Lung (tissue), 12 donors: ENCODE results near the gene NIN. TPM values are rescaled to one million over a fixed set of nuclear protein-coding genes. Genes with fewer than 3 reads are reported as not detected.

ENCODE experiments used
- ATAC-seq: fragments of 200-7000 bp; cut with Tn5 transposase; one replicate; pipeline ENCODE4 v1.9.1; 2020; ENCODE audit warnings: moderate number of reproducible peaks; ENCODE audit not compliant: insufficient read depth, low FRiP score
- DNase-seq, 3 donors: peaks; one replicate each; pipeline ENCODE4 v3.0.0-alpha.2; 2013 to 2017
- H3K27ac ChIP-seq, 2 donors: one replicate each; pipeline ENCODE4 v1.5.1; 2013; ENCODE audit warnings: mild to moderate bottlenecking in 2 of 2, moderate library complexity in 2 of 2, control low read depth in 1 of 2, inconsistent platforms in 1 of 2, low read depth in 1 of 2, low read length in 1 of 2
- H3K27me3 ChIP-seq, 3 donors: one replicate each; pipeline ENCODE4 v1.5.1; 2013; ENCODE audit warnings: low read length in 2 of 3; ENCODE audit not compliant: control insufficient read depth in 3 of 3, insufficient read depth in 3 of 3
- H3K36me3 ChIP-seq, 4 donors: one replicate each; pipeline ENCODE4 v1.5.1; 2013; ENCODE audit warnings: low read length in 4 of 4, mild to moderate bottlenecking in 1 of 4, moderate library complexity in 1 of 4; ENCODE audit not compliant: control insufficient read depth in 4 of 4, insufficient read depth in 4 of 4
- H3K4me1 ChIP-seq, 5 donors: one replicate each; pipeline ENCODE4 v1.5.1; 2013; ENCODE audit warnings: low read length in 5 of 5, mild to moderate bottlenecking in 2 of 5, moderate library complexity in 1 of 5; ENCODE audit not compliant: control insufficient read depth in 5 of 5, insufficient read depth in 5 of 5
- H3K4me3 ChIP-seq: one replicate; pipeline ENCODE4 v1.5.1; 2013; ENCODE audit warnings: mild to moderate bottlenecking, control low read depth, moderate library complexity
- H3K9ac ChIP-seq, 2 donors: one replicate each; pipeline ENCODE4 v1.5.1; 2013; ENCODE audit warnings: low read length in 2 of 2, control low read depth in 1 of 2; ENCODE audit not compliant: insufficient read depth in 1 of 2
- H3K9me3 ChIP-seq, 4 donors: one replicate each; pipeline ENCODE4 v1.5.1; 2013; ENCODE audit warnings: low read length in 3 of 4, mild to moderate bottlenecking in 1 of 4, moderate library complexity in 1 of 4; ENCODE audit not compliant: control insufficient read depth in 4 of 4, insufficient read depth in 3 of 4
- WGBS, 2 donors: extraction: QIAGEN DNeasy Blood & Tissue Kit; methylation state at CpG; one replicate each; pipeline ENCODE4 v1.1.7; 2013; 5-methylcytosine and 5-hydroxymethylcytosine counted together
- polyA plus RNA-seq, 2 donors: library from polyadenylated mRNA; stranded (reverse); fragments of 200-250 nt; gene quantifications; one replicate each; pipeline ENCODE4 v1.2.1, GENCODE V29; 2013
- total RNA-seq, 2 donors: library from RNA; depleted of rRNA in 1 of 2; stranded (reverse); fragments of >200 nt in 1 of 2; gene quantifications; one replicate each; pipeline ENCODE4 v1.2.1, GENCODE V29; 2014 to 2021
- TF ChIP-seq, protein P1 (sequence below): IDR thresholded peaks from 2 replicates; pipeline ENCODE4 v1.5.1; 2012; ENCODE audit warnings: mild to moderate bottlenecking; ENCODE audit errors: control extremely low read depth, extremely low read depth
- donor health status: control.
- donor health status: control.
- donor health status: Bipolar disorder and iron deficiency.
- donor health status: healthy.
- donor health status: DM: yes; HTN: yes; CAD: no.

Gene NIN
- total and polyA plus RNA-seq, 4 donors = 5.2 to 38.6 (median 24.2) TPM

GRCh38 chr14:50726372-50727107 is 104.4 kb downstream of the NIN start:
- no peak overlapping the region for H3K9ac ChIP-seq
- DNase-seq = peak in 1 of 3 donors; percentile 17
- WGBS, 2 donors = 84 to 91% methylated on average over 3 of the region's 3 CpGs
- ATAC-seq = no peak
- no peaks in the 10 kb centered on the region for H3K27me3 ChIP-seq
- H3K36me3 ChIP-seq = peaks cover 27 to 41% (median 32%) of the 10 kb centered on the region in 4 donors
- no peaks in the 10 kb centered on the region for H3K4me1 ChIP-seq
- no peak overlapping the region for H3K27ac ChIP-seq
- no peaks in the 10 kb centered on the region for H3K9me3 ChIP-seq
- no peak overlapping the region for H3K4me3 ChIP-seq
- TF ChIP-seq, protein P1, sequence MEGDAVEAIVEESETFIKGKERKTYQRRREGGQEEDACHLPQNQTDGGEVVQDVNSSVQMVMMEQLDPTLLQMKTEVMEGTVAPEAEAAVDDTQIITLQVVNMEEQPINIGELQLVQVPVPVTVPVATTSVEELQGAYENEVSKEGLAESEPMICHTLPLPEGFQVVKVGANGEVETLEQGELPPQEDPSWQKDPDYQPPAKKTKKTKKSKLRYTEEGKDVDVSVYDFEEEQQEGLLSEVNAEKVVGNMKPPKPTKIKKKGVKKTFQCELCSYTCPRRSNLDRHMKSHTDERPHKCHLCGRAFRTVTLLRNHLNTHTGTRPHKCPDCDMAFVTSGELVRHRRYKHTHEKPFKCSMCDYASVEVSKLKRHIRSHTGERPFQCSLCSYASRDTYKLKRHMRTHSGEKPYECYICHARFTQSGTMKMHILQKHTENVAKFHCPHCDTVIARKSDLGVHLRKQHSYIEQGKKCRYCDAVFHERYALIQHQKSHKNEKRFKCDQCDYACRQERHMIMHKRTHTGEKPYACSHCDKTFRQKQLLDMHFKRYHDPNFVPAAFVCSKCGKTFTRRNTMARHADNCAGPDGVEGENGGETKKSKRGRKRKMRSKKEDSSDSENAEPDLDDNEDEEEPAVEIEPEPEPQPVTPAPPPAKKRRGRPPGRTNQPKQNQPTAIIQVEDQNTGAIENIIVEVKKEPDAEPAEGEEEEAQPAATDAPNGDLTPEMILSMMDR = no peak

GRCh38 chr14:50725761-50726160 is 105.2 kb downstream of the NIN start:
- peaks cover 27 to 41% (median 33%) of the 10 kb centered on the region in 4 donors for H3K36me3 ChIP-seq
- no peak for ATAC-seq
- WGBS, 2 donors = 80 to 91% methylated on average over 5 of the region's 5 CpGs

DNA sequence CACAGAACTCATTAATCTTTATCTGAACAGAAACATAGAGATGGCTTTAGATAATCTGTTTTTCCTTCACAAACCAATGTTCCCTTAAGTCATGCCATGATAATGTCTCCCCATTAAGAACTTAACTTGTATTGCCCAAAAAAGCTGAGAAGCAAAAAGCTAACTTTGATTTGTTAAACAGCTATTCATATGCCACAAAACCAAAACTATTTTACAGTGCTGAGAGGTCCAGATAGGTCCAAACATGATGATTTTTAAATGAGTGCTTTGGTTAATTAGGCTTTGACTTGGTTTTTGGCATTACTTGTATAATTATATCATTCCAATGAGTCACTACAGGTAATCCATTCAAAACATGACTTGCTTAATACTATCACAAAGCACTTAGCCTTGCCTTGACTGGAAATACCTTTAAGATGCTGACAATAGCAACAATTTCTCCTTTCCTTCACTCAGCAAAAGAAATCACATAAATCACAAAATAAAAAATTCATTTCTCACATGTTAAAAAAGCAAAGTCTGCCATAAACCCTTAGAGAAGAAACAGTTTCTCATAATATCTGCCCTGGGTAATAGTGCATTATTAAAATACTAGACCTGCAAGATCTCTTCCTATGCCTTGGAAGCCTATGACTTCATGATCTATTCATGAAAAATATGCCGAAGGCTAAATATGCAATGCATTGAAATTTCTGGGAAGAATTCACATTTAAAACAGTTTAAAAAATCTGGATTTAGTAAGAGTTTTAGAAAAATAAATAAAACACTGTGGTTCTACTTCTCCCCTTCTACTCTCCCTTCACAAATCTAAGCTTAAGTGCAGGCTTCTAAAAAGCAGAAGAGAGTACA is 110.8 kb downstream of the NIN start:
- H3K27ac ChIP-seq = no peak overlapping the region
- H3K9me3 ChIP-seq = no peaks in the 10 kb centered on the region
- no peaks in the 10 kb centered on the region for H3K4me1 ChIP-seq
- DNase-seq = no peak
- no peaks in the 10 kb centered on the region for H3K27me3 ChIP-seq
- TF ChIP-seq, protein P1 = no peak
- no peak overlapping the region for H3K4me3 ChIP-seq
- no peak overlapping the region for H3K9ac ChIP-seq
- WGBS, 2 donors = 95% methylated on average over 1 of the region's 1 CpG
- ATAC-seq = no peak
- H3K36me3 ChIP-seq = peaks cover 1 to 19% (median 8%) of the 10 kb centered on the region in 4 donors

More at GRCh38 chr14:50725761-50726160, 105.2 kb downstream of the NIN start:
- DNase-seq = no peak
- H3K4me1 ChIP-seq = no peaks in the 10 kb centered on the region
- H3K27ac ChIP-seq = no peak overlapping the region
- H3K9ac ChIP-seq = no peak overlapping the region
- TF ChIP-seq, protein P1 = no peak
- H3K27me3 ChIP-seq = no peaks in the 10 kb centered on the region
- no peak overlapping the region for H3K4me3 ChIP-seq
- H3K9me3 ChIP-seq = no peaks in the 10 kb centered on the region
